Measurements from ENCODE around the gene NTMT1. TPM values are rescaled to one million over a fixed set of nuclear protein-coding genes. Genes with fewer than 3 reads are reported as not detected.

Gene NTMT1
- total and polyA plus RNA-seq, 10 of the 15 experiments (the other 5 are each of a cell fraction or from before 2014, with no cell fraction given): 12.8 to 85.4 (median 39.3) TPM

DNA sequence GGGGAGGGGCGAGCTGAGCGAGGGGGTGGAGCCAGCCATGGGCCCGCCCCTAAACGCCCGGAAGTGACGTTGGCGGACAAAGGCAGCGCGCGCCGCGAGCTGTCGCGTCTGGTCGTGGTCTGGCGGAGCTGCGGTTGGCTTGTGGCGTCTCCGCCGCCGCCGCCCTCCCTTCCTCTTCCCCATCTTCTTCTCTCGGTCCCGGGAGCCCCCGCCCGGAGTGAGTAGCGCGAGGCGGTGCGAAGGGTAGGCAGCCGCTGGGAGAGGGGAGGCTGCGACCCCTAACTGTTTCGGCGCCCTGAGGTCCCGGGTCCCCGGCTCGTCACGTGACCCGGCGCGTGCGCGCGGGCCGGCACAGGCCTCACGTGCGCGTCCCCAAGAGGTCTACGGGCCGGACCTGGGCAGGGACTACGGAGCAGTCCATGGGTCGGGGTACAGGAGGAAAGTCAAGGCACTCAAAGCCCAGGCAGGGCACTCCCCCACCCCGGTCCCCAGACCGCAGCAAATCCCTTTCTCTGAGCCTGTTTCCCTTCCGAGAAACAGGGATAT is at the start of gene NTMT1 (continued):
- no peak for TF ChIP-seq BRCA1 (IDR thresholded peaks at IDR 0.05; ENCODE audit: low read depth, low read length)
- no peak for TF ChIP-seq SREBF2 (IDR thresholded peaks at IDR 0.05; ENCODE audit: low read length)
- no peak for TF ChIP-seq MTA3 (IDR thresholded peaks at IDR 0.05; ENCODE audit: borderline replicate concordance, low read length)
- no peak for TF ChIP-seq TCF3 (IDR thresholded peaks at IDR 0.05; ENCODE audit: borderline replicate concordance, insufficient read depth, low read depth, low read length)
- peak; percentile 29; the same call in 1 of the 2 replicates for TF ChIP-seq SPI1 (IDR thresholded peaks at IDR 0.05; ENCODE audit: borderline replicate concordance, insufficient read depth, low read depth, low read length)
- TF ChIP-seq, protein P1, sequence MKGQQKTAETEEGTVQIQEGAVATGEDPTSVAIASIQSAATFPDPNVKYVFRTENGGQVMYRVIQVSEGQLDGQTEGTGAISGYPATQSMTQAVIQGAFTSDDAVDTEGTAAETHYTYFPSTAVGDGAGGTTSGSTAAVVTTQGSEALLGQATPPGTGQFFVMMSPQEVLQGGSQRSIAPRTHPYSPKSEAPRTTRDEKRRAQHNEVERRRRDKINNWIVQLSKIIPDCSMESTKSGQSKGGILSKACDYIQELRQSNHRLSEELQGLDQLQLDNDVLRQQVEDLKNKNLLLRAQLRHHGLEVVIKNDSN (IDR thresholded peaks at IDR 0.05; ENCODE audit: borderline replicate concordance, extremely low read length, insufficient read depth, low read depth, low read length): peak; percentile 97
- no peak for TF ChIP-seq HDGF (IDR thresholded peaks at IDR 0.05)
- TF ChIP-seq YBX1 (IDR thresholded peaks at IDR 0.05): no peak
- peak; percentile 59 for TF ChIP-seq RELA (IDR thresholded peaks at IDR 0.05; ENCODE audit: borderline replicate concordance, partially characterized antibody)
- TF ChIP-seq ZBED1 (IDR thresholded peaks at IDR 0.05; ENCODE audit: borderline replicate concordance): no peak
- TF ChIP-seq, protein P2, sequence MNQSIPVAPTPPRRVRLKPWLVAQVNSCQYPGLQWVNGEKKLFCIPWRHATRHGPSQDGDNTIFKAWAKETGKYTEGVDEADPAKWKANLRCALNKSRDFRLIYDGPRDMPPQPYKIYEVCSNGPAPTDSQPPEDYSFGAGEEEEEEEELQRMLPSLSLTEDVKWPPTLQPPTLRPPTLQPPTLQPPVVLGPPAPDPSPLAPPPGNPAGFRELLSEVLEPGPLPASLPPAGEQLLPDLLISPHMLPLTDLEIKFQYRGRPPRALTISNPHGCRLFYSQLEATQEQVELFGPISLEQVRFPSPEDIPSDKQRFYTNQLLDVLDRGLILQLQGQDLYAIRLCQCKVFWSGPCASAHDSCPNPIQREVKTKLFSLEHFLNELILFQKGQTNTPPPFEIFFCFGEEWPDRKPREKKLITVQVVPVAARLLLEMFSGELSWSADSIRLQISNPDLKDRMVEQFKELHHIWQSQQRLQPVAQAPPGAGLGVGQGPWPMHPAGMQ (IDR thresholded peaks at IDR 0.05; ENCODE audit: borderline replicate concordance): no peak
- no peak; the same call in 1 of the 2 replicates for TF ChIP-seq ZBTB4 (CRISPR knock-in tag; IDR thresholded peaks at IDR 0.05)
- TF ChIP-seq RUNX3 (IDR thresholded peaks at IDR 0.05; ENCODE audit: low read length): peak; percentile 85
- TF ChIP-seq, protein P3, sequence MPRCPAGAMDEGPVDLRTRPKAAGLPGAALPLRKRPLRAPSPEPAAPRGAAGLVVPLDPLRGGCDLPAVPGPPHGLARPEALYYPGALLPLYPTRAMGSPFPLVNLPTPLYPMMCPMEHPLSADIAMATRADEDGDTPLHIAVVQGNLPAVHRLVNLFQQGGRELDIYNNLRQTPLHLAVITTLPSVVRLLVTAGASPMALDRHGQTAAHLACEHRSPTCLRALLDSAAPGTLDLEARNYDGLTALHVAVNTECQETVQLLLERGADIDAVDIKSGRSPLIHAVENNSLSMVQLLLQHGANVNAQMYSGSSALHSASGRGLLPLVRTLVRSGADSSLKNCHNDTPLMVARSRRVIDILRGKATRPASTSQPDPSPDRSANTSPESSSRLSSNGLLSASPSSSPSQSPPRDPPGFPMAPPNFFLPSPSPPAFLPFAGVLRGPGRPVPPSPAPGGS (IDR thresholded peaks at IDR 0.05; ENCODE audit: borderline replicate concordance, insufficient read depth, low read depth, low read length, poor library complexity, severe bottlenecking): no peak
- peak; percentile 93 for TF ChIP-seq CREB1 (IDR thresholded peaks at IDR 0.05; ENCODE audit: low read depth)
- no peak for TF ChIP-seq TCF7 (IDR thresholded peaks at IDR 0.05; ENCODE audit: borderline replicate concordance)
- peak; percentile 90 for TF ChIP-seq MYC (IDR thresholded peaks at IDR 0.05; ENCODE audit: insufficient read depth, insufficient read length, insufficient replicate concordance, low read length, severe bottlenecking)
- TF ChIP-seq CBFB (IDR thresholded peaks at IDR 0.05; ENCODE audit: low read depth): peak; percentile 79; the same call in 1 of the 2 replicates
- TF ChIP-seq EED (IDR thresholded peaks at IDR 0.05; ENCODE audit: low read depth): peak; percentile 18; the same call in 1 of the 2 replicates
- peak; percentile 79 for TF ChIP-seq TAF1 (IDR thresholded peaks at IDR 0.05; ENCODE audit: borderline replicate concordance, low read depth, low read length)

All from GM12878 (cell line).